ENCODE data around the gene CNOT2.

The CNOT2 gene

DNA sequence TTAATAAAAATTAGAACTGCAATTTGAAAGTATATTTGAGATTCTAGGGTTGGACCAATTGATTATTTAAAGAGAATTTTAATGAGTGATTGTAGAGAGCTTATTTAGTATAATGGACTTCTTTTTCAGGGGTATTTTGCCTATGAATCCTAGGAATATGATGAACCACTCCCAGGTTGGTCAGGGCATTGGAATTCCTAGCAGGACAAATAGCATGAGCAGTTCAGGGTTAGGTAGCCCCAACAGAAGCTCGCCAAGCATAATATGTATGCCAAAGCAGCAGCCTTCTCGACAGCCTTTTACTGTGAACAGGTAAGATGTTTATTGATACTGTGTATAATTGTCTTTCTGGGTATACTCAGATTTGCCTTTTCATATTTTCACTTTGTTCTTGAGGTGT, 86.9 kb downstream of the CNOT2 start:
- no peak for DNase-seq (ENCODE audit: low read depth)
- H3K4me3 ChIP-seq (ENCODE audit: low read length): no peak overlapping the region
- no peak for TF ChIP-seq CTCF (conservative IDR thresholded peaks at IDR 0.05; ENCODE audit: low read length)

- no peak overlapping the region for H3K4me3 ChIP-seq (ENCODE audit: low read length)
- no peak for TF ChIP-seq CTCF (conservative IDR thresholded peaks at IDR 0.05; ENCODE audit: low read length)
- DNase-seq (ENCODE audit: low read depth): no peak
These were observed 89.0 kb downstream of the CNOT2 start for GRCh38 chr12:70332236-70332635.

DNA sequence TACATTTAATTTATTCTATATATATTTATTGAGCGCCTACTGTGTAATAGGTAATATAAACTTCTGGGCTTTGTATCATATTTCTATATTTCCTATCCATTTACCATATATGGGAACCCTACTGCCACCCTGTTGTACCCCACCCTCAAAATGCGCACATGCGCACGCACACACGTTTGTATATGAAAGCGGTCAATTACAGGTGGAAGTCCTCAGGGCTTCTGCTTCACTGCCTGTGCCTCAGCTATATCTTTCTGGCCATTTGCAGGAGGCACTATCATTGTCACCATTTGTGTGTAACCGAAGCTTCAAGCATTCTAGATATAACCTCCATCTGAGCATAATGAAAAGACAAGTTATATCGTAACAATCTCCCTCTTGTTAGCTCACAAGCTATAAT, 91.5 kb downstream of the CNOT2 start:
- H3K4me3 ChIP-seq (ENCODE audit: low read length): no peak overlapping the region
- no peak for DNase-seq (ENCODE audit: low read depth)
- no peak for TF ChIP-seq CTCF (conservative IDR thresholded peaks at IDR 0.05; ENCODE audit: low read length)

DNA sequence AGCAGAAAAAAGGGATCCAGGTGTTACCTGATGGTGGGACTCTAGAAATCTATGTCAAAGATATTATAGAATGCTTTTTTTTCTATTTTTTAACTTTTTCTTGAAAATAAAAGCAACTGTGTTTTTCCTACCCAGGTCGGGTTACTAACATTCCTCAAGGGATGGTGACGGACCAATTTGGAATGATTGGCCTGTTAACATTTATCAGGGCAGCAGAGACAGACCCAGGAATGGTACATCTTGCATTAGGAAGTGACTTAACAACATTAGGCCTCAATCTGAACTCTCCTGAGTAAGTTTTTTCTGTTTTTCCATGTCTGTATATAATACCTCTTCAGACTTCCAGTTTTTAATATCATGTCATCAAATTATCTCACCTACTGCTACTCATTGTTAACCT, 95.3 kb downstream of the CNOT2 start:
- H3K4me3 ChIP-seq (ENCODE audit: low read length): no peak overlapping the region
- TF ChIP-seq CTCF (conservative IDR thresholded peaks at IDR 0.05; ENCODE audit: low read length): no peak
- peak; percentile 14 for DNase-seq (ENCODE audit: low read depth)

- no peak for TF ChIP-seq CTCF (conservative IDR thresholded peaks at IDR 0.05; ENCODE audit: low read length)
These were observed 107.8 kb downstream of the CNOT2 start for GRCh38 chr12:70351076-70351475.

DNA sequence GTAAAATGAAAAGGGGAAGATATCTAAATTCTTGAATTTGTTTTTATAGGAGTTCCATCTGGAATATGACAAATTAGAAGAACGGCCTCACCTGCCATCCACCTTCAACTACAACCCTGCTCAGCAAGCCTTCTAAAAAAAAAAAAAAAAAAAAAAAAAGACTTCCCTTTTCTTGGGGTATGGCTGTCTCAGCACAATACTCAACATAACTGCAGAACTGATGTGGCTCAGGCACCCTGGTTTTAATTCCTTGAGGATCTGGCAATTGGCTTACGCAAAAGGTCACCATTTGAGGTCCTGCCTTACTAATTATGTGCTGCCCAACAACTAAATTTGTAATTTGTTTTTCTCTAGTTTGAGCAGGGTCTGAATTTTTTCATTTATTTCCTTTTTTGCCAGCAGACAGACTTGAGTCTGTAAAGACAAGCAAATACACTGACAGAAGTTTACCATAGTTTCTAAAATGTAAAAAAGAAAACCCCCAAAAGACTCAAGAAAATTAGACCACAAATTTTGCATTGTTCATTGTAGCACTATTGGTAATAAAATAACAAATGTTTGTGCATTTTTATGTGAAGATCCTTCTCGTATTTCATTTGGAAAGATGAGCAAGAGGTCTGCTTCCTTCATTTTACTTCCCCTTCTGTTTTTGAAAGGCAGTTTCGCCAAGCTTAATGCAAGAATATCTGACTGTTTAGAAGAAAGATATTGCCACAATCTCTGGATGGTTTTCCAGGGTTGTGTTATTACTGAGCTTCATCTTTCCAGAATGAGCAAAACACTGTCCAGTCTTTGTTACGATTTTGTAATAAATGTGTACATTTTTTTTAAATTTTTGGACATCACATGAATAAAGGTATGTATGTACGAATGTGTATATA, 110.8 kb downstream of the CNOT2 start:
- DNase-seq (ENCODE audit: low read depth): no peak
- no peak for TF ChIP-seq CTCF (conservative IDR thresholded peaks at IDR 0.05; ENCODE audit: low read length)
- no peak overlapping the region for H3K4me3 ChIP-seq (ENCODE audit: low read length)

More at GRCh38 chr12:70351076-70351475, 107.8 kb downstream of the CNOT2 start:
- H3K4me3 ChIP-seq (ENCODE audit: low read length): no peak overlapping the region
- DNase-seq (ENCODE audit: low read depth): no peak

- no peak for DNase-seq (ENCODE audit: low read depth)
- TF ChIP-seq CTCF (conservative IDR thresholded peaks at IDR 0.05; ENCODE audit: low read length): no peak
These were observed 111.6 kb downstream of the CNOT2 start for GRCh38 chr12:70354787-70355186.

More at GRCh38 chr12:70354787-70355186, 111.6 kb downstream of the CNOT2 start:
- H3K4me3 ChIP-seq (ENCODE audit: low read length): no peak overlapping the region

Data from AG10803 (cell line).